BLaER1 (cell line): ENCODE measurements around the gene LGALS7.

Experiments used
- H3K27ac ChIP-seq: shearing (Covaris generic); formaldehyde crosslinking; 2 replicates; pipeline ENCODE4 v1.8.1; 2022
- H3K27me3 ChIP-seq: shearing (Covaris generic); formaldehyde crosslinking; 2 replicates; pipeline ENCODE4 v1.8.1; 2022
- H3K36me3 ChIP-seq: shearing (Covaris generic); formaldehyde crosslinking; 2 replicates; pipeline ENCODE4 v1.8.1; 2022
- H3K4me1 ChIP-seq: shearing (Covaris generic); formaldehyde crosslinking; 2 replicates; pipeline ENCODE4 v1.8.1; 2022
- H3K4me2 ChIP-seq: shearing (Covaris generic); formaldehyde crosslinking; 2 replicates; pipeline ENCODE4 v1.8.1; 2022
- H3K4me3 ChIP-seq: shearing (Covaris generic); formaldehyde crosslinking; 2 replicates; pipeline ENCODE4 v1.8.1; 2022
- H3K9ac ChIP-seq: shearing (Covaris generic); formaldehyde crosslinking; 2 replicates; pipeline ENCODE4 v1.8.1; 2022
- H3K9me3 ChIP-seq: shearing (Covaris generic); formaldehyde crosslinking; 2 replicates; pipeline ENCODE4 v1.8.1; 2022
- H4K20me1 ChIP-seq: shearing (Covaris generic); formaldehyde crosslinking; 2 replicates; pipeline ENCODE4 v1.8.1; 2022
- Cebpa-rat ChIP-seq: shearing (Covaris generic); IDR thresholded peaks from 2 replicates; pipeline ENCODE4 v1.8.1; 2022

The LGALS7 gene

DNA sequence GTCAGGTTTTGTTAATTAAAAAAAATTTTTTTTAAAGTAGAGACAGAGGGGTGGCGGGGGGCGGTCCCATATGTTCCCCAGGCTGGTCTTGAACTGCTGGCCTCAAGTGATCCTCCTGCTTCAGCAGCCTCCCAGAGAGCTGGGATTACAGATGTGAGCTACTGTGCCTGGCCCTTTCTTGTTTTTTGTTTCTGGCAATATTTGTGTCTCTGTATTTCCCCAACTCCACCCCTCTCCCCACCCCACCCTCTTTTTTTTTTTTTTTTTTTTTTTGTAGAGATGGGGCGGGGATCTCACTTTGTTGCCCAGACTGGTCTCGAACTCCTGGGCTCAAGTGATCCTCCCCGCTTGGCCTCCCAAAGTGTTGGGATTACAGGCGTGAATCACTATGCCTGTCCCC is 28.4 kb downstream of the LGALS7 start:
- Histone ChIP-seq H3K9ac (no peak overlapping the region), H3K36me3 (no peaks in the 10 kb centered on the region), H3K4me1 (no peaks in the 10 kb centered on the region), H4K20me1 (no peaks in the 10 kb centered on the region), H3K9me3 (no peaks in the 10 kb centered on the region), H3K27me3 (no peaks in the 10 kb centered on the region), H3K4me3 (no peak overlapping the region), H3K27ac (no peak overlapping the region), H3K4me2 (no peak overlapping the region)
- no peak for TF ChIP-seq Cebpa-rat

DNA sequence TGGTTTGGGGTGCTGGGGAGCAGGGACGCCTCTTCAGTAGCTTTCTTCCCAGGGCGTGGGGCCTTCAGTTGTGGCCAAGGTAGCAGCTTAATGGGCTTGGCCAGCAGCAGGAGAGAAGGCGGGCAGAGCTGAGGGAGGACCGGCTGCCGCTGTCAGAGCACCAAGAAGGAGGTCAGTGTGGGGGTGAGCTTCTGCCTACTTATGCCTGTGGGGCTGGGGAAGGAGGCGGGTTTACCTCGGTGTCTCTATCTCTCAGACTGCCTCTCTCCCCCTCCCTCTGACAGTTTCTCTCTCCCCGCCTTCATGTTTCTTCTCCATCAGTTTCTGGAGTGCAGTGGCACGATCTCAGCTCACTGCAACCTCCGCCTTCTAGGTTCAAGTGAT is 29.0 kb downstream of the LGALS7 start, which contains the start of gene CAPN12:
Gene CAPN12, minus strand, starts transcription at position 177 of the 384 bp plus-strand sequence. CDS start 309 bp downstream, outside the sequence.
- Histone ChIP-seq H3K9ac (no peak within 1 kb of the TSS), H4K20me1 (no peaks in the 10 kb centered on the region), H3K36me3 (no peaks in the 10 kb centered on the region), H3K9me3 (no peaks in the 10 kb centered on the region), H3K4me3 (no peak within 1 kb of the TSS), H3K27ac (no peak within 1 kb of the TSS), H3K4me1 (no peaks in the 10 kb centered on the region), H3K4me2 (no peak within 1 kb of the TSS), H3K27me3 (no peaks in the 10 kb centered on the region)
- TF ChIP-seq Cebpa-rat = no peak

GRCh38 chr19:38743394-38744297 is 29.7 kb downstream of the LGALS7 start:
- no peak overlapping the region for H3K9ac ChIP-seq

DNA sequence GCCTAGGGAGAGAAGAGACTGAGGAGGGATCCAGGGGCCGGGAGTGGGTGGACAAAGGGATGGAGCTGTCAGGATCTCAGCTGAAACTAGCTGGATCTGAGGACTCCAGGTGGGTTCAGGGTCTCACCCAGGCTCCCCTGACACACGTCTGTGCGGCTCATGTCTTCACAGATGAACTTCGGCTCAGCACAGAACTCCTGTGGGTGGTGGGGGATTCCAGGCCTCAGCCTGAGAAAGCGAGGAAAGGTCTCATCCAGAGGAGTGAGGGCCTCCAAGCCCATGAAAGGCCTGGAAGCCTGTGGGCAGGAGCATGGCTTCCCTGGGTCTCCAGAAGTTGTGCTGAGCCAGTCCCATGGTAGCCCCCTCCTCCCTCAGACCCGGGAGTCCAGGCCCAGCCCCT is 30.4 kb downstream of the LGALS7 start:
- Histone ChIP-seq H3K9me3 (no peaks in the 10 kb centered on the region), H3K4me3 (no peak overlapping the region), H4K20me1 (no peaks in the 10 kb centered on the region), H3K27ac (no peak overlapping the region; the same call in 1 of the 2 replicates), H3K4me2 (no peak overlapping the region), H3K36me3 (no peaks in the 10 kb centered on the region), H3K9ac (no peak overlapping the region), H3K27me3 (peaks cover under 1% of the 10 kb centered on the region; the same call in 1 of the 2 replicates), H3K4me1 (0 out of 2 replicates have a peak, but pooled peaks cover under 1% of the 10 kb centered on the region)
- no peak for TF ChIP-seq Cebpa-rat

More at GRCh38 chr19:38743394-38744297, 29.7 kb downstream of the LGALS7 start:
- Histone ChIP-seq H3K36me3 (no peaks in the 10 kb centered on the region), H3K9me3 (no peaks in the 10 kb centered on the region), H3K4me3 (no peak overlapping the region), H3K27ac (no peak overlapping the region), H4K20me1 (no peaks in the 10 kb centered on the region), H3K27me3 (no peaks in the 10 kb centered on the region), H3K4me2 (no peak overlapping the region), H3K4me1 (no peaks in the 10 kb centered on the region)
- TF ChIP-seq Cebpa-rat = no peak

DNA sequence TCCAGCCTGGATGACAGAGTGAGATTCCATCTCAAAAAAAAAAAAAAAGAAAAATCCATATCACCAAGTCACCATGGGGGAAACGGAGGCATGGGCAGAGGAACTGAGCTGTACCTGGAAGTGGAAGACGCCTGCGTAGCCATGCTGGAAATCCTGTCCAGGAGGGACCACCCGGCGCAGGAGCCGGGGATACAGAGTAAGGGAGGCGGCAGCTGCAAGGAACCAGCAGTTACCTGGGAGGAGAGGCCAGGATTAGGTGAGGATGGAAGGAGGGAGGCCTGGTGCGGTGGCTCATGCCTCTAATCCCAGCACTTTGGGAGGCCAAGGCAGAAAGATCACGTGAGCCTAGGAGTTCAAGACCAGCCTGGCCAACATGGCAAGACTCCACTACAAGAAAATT is 31.0 kb downstream of the LGALS7 start:
- H3K27ac ChIP-seq = no peak overlapping the region
- peaks cover 6% of the 10 kb centered on the region; the same call in 1 of the 2 replicates for H3K27me3 ChIP-seq
- no peak overlapping the region for H3K4me2 ChIP-seq
- H3K4me1 ChIP-seq = peaks cover 6% of the 10 kb centered on the region; the same call in 1 of the 2 replicates
- H3K4me3 ChIP-seq = no peak overlapping the region
- H4K20me1 ChIP-seq = no peaks in the 10 kb centered on the region
- H3K9ac ChIP-seq = no peak overlapping the region
- no peak for TF ChIP-seq Cebpa-rat
- no peaks in the 10 kb centered on the region for H3K9me3 ChIP-seq
- no peaks in the 10 kb centered on the region for H3K36me3 ChIP-seq

GRCh38 chr19:38741670-38742069 is 31.6 kb downstream of the LGALS7 start:
- Histone ChIP-seq H3K27ac (no peak overlapping the region), H3K27me3 (peaks cover 11% of the 10 kb centered on the region; the same call in 1 of the 2 replicates), H4K20me1 (no peaks in the 10 kb centered on the region), H3K4me3 (no peak overlapping the region), H3K36me3 (no peaks in the 10 kb centered on the region), H3K4me2 (no peak overlapping the region), H3K9ac (no peak overlapping the region), H3K4me1 (peaks cover 8% of the 10 kb centered on the region), H3K9me3 (no peaks in the 10 kb centered on the region)
- no peak for TF ChIP-seq Cebpa-rat

GRCh38 chr19:38740932-38741331 is 32.4 kb downstream of the LGALS7 start:
- H3K36me3 ChIP-seq = no peaks in the 10 kb centered on the region
- H3K4me2 ChIP-seq = no peak overlapping the region
- no peaks in the 10 kb centered on the region for H3K9me3 ChIP-seq
- peaks cover 19% of the 10 kb centered on the region for H3K27me3 ChIP-seq
- no peak overlapping the region for H3K9ac ChIP-seq
- peaks cover 15% of the 10 kb centered on the region for H3K4me1 ChIP-seq
- no peak for TF ChIP-seq Cebpa-rat
- H3K4me3 ChIP-seq = no peak overlapping the region
- no peaks in the 10 kb centered on the region for H4K20me1 ChIP-seq
- H3K27ac ChIP-seq = no peak overlapping the region

DNA sequence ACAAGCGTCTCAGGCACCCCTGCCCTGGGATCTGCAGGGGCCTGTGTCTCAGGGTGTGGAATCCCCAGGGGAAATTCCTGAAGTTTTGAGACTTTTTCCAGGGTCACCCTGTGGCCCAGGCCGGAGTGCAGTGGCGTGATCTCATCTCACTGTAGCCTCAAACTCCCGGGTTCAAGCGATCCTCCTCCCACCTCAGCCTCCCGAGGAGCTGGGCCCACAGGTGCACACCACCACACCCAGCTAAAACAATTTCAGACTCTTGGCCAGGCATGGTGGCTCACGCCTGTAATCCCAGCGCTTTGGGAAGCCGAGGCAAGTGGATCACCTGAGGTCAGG is 33.1 kb downstream of the LGALS7 start:
- Histone ChIP-seq H3K27ac (no peak overlapping the region), H3K36me3 (no peaks in the 10 kb centered on the region), H3K9ac (no peak overlapping the region), H4K20me1 (no peaks in the 10 kb centered on the region), H3K9me3 (no peaks in the 10 kb centered on the region), H3K4me1 (peaks cover 18% of the 10 kb centered on the region), H3K4me3 (no peak overlapping the region), H3K4me2 (no peak overlapping the region), H3K27me3 (peaks cover 19% of the 10 kb centered on the region)
- no peak for TF ChIP-seq Cebpa-rat

GRCh38 chr19:38739440-38740256 is 33.7 kb downstream of the LGALS7 start:
- H3K27ac ChIP-seq = no peak overlapping the region
- H3K4me2 ChIP-seq = no peak overlapping the region
- H4K20me1 ChIP-seq = 0 out of 2 replicates have a peak, but pooled peaks cover 5% of the 10 kb centered on the region
- no peaks in the 10 kb centered on the region for H3K36me3 ChIP-seq
- no peak overlapping the region for H3K9ac ChIP-seq
- no peak overlapping the region for H3K4me3 ChIP-seq
- peaks cover 24% of the 10 kb centered on the region for H3K4me1 ChIP-seq
- no peaks in the 10 kb centered on the region for H3K9me3 ChIP-seq
- TF ChIP-seq Cebpa-rat = no peak
- H3K27me3 ChIP-seq = peaks cover 19% of the 10 kb centered on the region
